Sigmoid colon (tissue), 7 donors: ENCODE results near the gene RPS6KA2. TPM values are rescaled to one million over a fixed set of nuclear protein-coding genes. Genes with fewer than 3 reads are reported as not detected.

ENCODE experiments used
- DNase-seq: peaks from one replicate; pipeline ENCODE4 v3.0.0-alpha.2; 2019
- H3K27ac ChIP-seq, 4 donors: fragments of 200-600 bp; sonication (generic); one replicate each; pipeline ENCODE4 v1.5.1; 2016 to 2019; ENCODE audit warnings: mild to moderate bottlenecking in 1 of 4
- H3K27me3 ChIP-seq, 3 donors: fragments of 200-600 bp; sonication (generic); one replicate each; pipeline ENCODE4 v1.5.1; 2019; ENCODE audit warnings: mild to moderate bottlenecking in 1 of 3
- H3K36me3 ChIP-seq, 4 donors: fragments of 200-600 bp; sonication (generic); one replicate each; pipeline ENCODE4 v1.5.1; 2016 to 2019
- H3K4me1 ChIP-seq, 4 donors: fragments of 200-600 bp; sonication (generic); one replicate each; pipeline ENCODE4 v1.5.1; 2017 to 2019
- H3K4me3 ChIP-seq, 4 donors: fragments of 200-600 bp; sonication (generic); one replicate each; pipeline ENCODE4 v1.5.1; 2017 to 2019; ENCODE audit warnings: mild to moderate bottlenecking in 2 of 4, moderate library complexity in 1 of 4
- H3K9me3 ChIP-seq, 4 donors: fragments of 200-600 bp in 3 of 4; sonication (generic) in 3 of 4; one replicate each; pipeline versions ENCODE4 v1.5.1 to v1.6.1; 2013 to 2019
- EP300 ChIP-seq, 4 donors: sonication (generic); formaldehyde crosslinking; IDR thresholded peaks; one replicate each; pipeline ENCODE4 v1.6.1; 2017; ENCODE audit warnings: antibody characterized with exemption in 4 of 4
- POLR2A ChIP-seq, 2 donors: fragments of 450-650 bp; IDR thresholded peaks; one replicate each; pipeline ENCODE4 v1.6.1; 2016; ENCODE audit warnings: antibody characterized with exemption in 2 of 2, mild to moderate bottlenecking in 2 of 2, moderate library complexity in 2 of 2
- POLR2AphosphoS5 ChIP-seq, 4 donors: sonication (generic); formaldehyde crosslinking; IDR thresholded peaks; one replicate each; pipeline ENCODE4 v1.6.1; 2017; ENCODE audit warnings: antibody characterized with exemption in 4 of 4
- WGBS, 2 donors: extraction: QIAGEN DNeasy Blood & Tissue Kit; methylation state at CpG; one replicate each; pipeline ENCODE4 v1.1.7; 2013; 5-methylcytosine and 5-hydroxymethylcytosine counted together
- intact Hi-C: fragments of 100-400 bp; cut with DNase I; formaldehyde crosslinking; loops from one replicate; pipeline ENCODE4 v1.15.1; 2023
- polyA plus RNA-seq, 3 donors: library from polyadenylated mRNA; stranded (reverse); fragments of 200-250 nt; gene quantifications; one replicate each; pipeline ENCODE4 v1.2.3, GENCODE V29; 2013
- total RNA-seq, 4 donors: library from RNA; depleted of rRNA; stranded (reverse); fragments of >200 nt; gene quantifications; one replicate each; pipeline ENCODE4 v1.1.0, GENCODE V29; 2016
- TF ChIP-seq, protein P1 (sequence below), 4 experiments: fragments of 450-650 bp in 3 of 4; fragments of 200-600 bp in 1 of 4; IDR thresholded peaks; one replicate each; pipeline ENCODE4 v1.5.1; 2016 to 2019; ENCODE audit warnings: antibody characterized with exemption in 4 of 4, mild to moderate bottlenecking in 3 of 4, moderate library complexity in 2 of 4
- donor health status: healthy with polysubstance abuse.
- donor health status: Bipolar disorder and iron deficiency.
- donor health status: healthy.

RPS6KA2 gene
- total and polyA plus RNA-seq, 7 donors = 6.5 to 44.7 (median 27.8) TPM

GRCh38 chr6:166453651-166454050 is 173.4 kb downstream of the RPS6KA2 start:
- Histone ChIP-seq H3K4me1 (no peaks in the 10 kb centered on the region), H3K4me3 (no peak overlapping the region), H3K9me3 (no peaks in the 10 kb centered on the region), H3K36me3 (peaks cover 0 to 12% (median 5%) of the 10 kb centered on the region in 4 donors), H3K27me3 (no peaks in the 10 kb centered on the region), H3K27ac (no peak overlapping the region)
- WGBS, 2 donors = 86 to 98% methylated on average over 7 of the region's 7 CpGs
- no peak for TF ChIP-seq POLR2AphosphoS5 (IDR thresholded peaks at IDR 0.05)
- TF ChIP-seq EP300 (IDR thresholded peaks at IDR 0.05) = no peak
- TF ChIP-seq POLR2A (IDR thresholded peaks at IDR 0.05) = no peak
- TF ChIP-seq, protein P1, sequence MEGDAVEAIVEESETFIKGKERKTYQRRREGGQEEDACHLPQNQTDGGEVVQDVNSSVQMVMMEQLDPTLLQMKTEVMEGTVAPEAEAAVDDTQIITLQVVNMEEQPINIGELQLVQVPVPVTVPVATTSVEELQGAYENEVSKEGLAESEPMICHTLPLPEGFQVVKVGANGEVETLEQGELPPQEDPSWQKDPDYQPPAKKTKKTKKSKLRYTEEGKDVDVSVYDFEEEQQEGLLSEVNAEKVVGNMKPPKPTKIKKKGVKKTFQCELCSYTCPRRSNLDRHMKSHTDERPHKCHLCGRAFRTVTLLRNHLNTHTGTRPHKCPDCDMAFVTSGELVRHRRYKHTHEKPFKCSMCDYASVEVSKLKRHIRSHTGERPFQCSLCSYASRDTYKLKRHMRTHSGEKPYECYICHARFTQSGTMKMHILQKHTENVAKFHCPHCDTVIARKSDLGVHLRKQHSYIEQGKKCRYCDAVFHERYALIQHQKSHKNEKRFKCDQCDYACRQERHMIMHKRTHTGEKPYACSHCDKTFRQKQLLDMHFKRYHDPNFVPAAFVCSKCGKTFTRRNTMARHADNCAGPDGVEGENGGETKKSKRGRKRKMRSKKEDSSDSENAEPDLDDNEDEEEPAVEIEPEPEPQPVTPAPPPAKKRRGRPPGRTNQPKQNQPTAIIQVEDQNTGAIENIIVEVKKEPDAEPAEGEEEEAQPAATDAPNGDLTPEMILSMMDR (IDR thresholded peaks at IDR 0.05) = no peak
- no peak for DNase-seq
- intact Hi-C loops = no loop called here

GRCh38 chr6:166450167-166450873 is 176.7 kb downstream of the RPS6KA2 start:
- H3K36me3 ChIP-seq = peaks cover 0 to 33% (median 6%) of the 10 kb centered on the region in 4 donors
- TF ChIP-seq EP300 (IDR thresholded peaks at IDR 0.05) (no peak), POLR2AphosphoS5 (IDR thresholded peaks at IDR 0.05) (no peak), POLR2A (IDR thresholded peaks at IDR 0.05) (no peak)
- TF ChIP-seq, protein P1 (IDR thresholded peaks at IDR 0.05) = no peak
- no peak for DNase-seq

DNA sequence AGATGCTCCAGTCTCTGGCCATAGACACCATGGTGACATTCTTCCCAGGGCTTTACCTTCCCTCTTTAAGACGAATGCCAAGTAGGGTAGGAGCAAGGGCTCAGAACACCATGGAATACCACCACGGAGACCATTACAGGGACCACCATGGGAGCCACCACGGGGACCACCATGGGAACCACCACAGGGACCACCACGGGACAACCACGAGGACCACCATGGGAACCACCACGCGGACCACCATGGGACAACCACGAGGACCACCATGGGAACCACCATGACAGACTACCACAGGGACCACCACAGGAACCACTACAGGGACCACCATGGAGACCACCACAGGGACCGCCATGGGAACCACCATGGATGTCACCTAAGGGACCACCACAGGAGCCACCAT is 177.4 kb downstream of the RPS6KA2 start:
- intact Hi-C loops = no loop called here
- TF ChIP-seq POLR2A (IDR thresholded peaks at IDR 0.05) (no peak), POLR2AphosphoS5 (IDR thresholded peaks at IDR 0.05) (no peak), EP300 (IDR thresholded peaks at IDR 0.05) (no peak)
- TF ChIP-seq, protein P1 (IDR thresholded peaks at IDR 0.05) = no peak
- Histone ChIP-seq H3K9me3 (no peaks in the 10 kb centered on the region), H3K36me3 (peaks cover 0 to 36% (median 6%) of the 10 kb centered on the region in 4 donors), H3K4me3 (no peak overlapping the region), H3K27ac (no peak overlapping the region), H3K4me1 (no peaks in the 10 kb centered on the region), H3K27me3 (no peaks in the 10 kb centered on the region)
- no peak for DNase-seq
- WGBS, 2 donors = 81 to 88% methylated on average over 9 of the region's 9 CpGs

More at GRCh38 chr6:166450167-166450873, 176.7 kb downstream of the RPS6KA2 start:
- 77 to 78% methylated on average over 5 of the region's 5 CpGs for WGBS, 2 donors
- intact Hi-C loops = no loop called here
- no peak overlapping the region for H3K4me3 ChIP-seq
- H3K27ac ChIP-seq = no peak overlapping the region
- H3K27me3 ChIP-seq = no peaks in the 10 kb centered on the region
- no peaks in the 10 kb centered on the region for H3K4me1 ChIP-seq
- no peaks in the 10 kb centered on the region for H3K9me3 ChIP-seq

GRCh38 chr6:166449036-166449435 is 178.0 kb downstream of the RPS6KA2 start:
- no peak overlapping the region for H3K4me3 ChIP-seq
- H3K27ac ChIP-seq = no peak overlapping the region
- no peaks in the 10 kb centered on the region for H3K27me3 ChIP-seq
- H3K9me3 ChIP-seq = no peaks in the 10 kb centered on the region
- 81 to 94% methylated on average over 7 of the region's 7 CpGs for WGBS, 2 donors
- no peak for DNase-seq
- TF ChIP-seq, protein P1 (IDR thresholded peaks at IDR 0.05) = no peak
- TF ChIP-seq EP300 (IDR thresholded peaks at IDR 0.05) (no peak), POLR2AphosphoS5 (IDR thresholded peaks at IDR 0.05) (no peak), POLR2A (IDR thresholded peaks at IDR 0.05) (no peak)
- intact Hi-C loops = no loop called here
- peaks cover 0 to 36% (median 6%) of the 10 kb centered on the region in 4 donors for H3K36me3 ChIP-seq
- H3K4me1 ChIP-seq = no peaks in the 10 kb centered on the region
